GM21723 (cell line): ENCODE results near the gene WDR37.
"Not testable (repeated sequence)": the region's sequence is repeated elsewhere in the genome, so short reads cannot be mapped to it uniquely, and the experiment has no call there.

ENCODE experiments used
- ATAC-seq: cut with Tn5 transposase; IDR thresholded peaks from one replicate; pipeline ENCODE4 v1.9.1; 2021; ENCODE audit warnings: mild to moderate bottlenecking, moderate library complexity; ENCODE audit not compliant: unreplicated experiment

WDR37 gene

DNA sequence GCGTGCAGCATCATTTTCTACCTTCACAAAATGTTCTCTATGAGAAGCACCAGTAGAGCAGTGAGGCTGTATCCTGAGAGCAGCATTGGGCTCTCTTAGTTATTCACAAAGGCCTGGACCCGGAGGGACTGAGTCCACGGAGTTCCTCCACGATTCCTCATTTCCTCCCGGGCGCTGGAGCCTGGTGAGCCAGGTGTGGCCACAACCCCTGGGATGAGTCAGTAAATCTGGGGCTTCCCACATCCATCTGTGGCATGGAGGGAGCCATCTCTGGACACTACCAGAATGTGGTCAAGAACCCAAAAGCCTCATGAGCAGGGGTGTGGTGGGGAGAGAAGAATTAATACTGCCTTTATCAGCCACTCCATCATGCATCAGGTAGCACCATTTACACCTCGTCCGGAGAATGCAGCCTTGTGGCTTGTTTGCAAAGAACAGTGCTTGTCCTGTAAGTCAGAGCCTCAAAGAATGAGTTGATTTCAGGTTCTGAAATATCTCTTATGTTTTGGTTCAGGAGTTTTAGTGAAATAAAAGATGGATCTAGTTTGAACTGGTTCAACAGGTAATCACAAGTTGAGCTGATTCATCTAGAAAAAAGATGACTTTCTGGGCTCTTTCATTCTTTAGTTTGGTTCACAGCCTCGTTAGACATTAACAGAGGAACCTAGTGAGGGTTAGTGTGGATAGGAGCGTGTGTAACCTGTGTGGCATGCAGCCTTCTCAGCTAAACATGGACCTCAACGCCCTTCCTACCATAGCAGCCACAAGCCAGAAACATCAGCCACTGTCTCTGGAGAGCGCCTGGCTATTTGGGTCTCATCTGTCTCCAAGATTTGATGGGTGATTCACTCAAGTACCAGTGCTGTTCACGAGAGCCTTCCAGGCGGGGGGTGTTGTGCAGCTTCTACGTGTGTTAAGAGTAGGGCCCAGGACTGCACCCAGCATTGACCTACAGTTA is 95.2 kb downstream of the WDR37 start:
- no peak for ATAC-seq

DNA sequence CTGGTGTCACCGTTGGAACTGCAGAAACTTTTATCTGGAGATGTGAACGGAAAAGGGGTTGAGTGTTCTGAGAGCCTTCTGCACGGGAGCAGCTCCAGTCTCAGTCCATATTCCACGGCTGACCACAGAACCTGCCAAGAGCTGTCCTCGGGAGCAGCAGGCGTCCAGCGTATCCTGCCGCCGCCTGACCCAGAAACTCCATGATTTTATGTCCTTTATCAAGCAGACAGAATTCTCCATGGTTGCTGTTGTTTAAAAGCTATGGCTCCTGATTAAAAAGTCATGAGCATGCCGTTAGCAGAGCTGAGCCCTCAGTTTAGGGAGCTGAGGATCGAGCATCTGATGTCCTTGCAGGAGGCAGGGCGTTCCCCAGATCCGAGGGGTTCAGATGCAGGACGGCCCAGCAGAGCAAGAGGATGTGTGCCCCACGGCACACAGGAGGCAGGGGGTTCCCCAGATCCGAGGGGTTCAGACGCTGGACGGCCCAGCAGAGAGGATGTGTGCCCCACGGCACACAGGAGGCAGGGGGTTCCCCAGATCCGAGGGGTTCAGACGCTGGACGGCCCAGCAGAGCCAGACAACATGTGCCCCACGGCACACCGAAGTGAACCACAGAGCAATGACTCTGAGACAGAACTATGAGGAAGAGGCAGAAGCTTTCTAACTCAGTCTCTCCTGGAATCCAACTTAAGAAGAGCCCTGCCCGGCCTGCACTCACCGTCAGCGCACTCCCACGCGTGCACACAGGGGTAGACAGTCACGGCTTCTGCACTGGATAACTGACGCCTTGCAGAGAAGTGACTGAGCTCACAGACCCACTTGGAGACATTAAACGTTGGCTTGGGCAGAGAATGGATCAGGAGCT is 96.4 kb downstream of the WDR37 start:
- ATAC-seq: no peak

DNA sequence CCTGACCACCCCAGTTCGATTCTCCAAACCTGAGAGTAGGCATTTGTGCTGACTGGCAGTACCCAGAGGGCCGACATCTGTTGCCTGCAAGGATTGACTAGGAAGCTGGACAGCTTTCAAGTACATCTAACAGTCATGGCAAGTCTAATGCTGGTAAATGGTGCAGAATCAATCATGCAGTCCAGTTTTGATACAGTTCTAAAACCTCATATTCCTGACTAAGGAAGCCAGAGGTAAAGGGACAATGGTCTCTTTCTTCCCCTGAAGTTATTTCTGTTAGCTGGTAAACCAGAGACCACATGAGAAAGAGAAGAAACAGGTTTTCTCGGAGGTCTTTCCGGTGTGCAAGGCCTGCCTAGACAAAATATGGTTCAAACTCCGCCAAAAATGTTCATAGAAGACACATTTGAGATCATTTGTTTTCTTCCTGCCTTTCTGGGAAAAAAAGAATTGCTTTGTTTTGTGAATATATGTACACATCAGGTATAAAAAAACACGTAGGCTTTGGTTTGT is 97.1 kb downstream of the WDR37 start:
- ATAC-seq: no peak

DNA sequence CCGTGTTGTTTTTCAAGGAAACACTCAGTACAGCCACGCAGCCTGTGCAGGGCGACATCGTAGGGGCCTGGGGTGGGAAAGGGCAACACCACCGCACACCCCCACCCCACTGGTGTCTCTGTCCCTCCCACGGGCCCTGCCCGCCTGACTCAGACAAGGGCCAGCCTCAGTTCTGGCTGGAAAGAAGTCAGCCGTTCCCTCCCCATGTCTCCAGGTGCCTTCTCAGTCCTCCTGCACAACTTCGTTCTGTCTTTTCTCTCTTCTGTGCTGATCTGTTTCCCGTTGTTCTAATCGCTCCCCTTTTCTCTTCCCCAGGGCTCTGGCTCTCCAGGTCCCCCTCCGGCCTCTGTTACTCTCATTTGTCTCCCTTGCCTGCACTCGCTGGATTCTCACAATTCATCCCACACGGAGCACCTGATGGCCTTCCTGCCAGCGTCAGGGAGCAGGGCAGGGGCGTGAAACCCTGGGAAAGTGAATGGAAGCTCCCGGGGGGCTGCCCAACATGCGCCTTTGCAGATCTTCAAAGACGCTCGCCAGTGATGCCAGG is 97.7 kb downstream of the WDR37 start:
- no peak for ATAC-seq

DNA sequence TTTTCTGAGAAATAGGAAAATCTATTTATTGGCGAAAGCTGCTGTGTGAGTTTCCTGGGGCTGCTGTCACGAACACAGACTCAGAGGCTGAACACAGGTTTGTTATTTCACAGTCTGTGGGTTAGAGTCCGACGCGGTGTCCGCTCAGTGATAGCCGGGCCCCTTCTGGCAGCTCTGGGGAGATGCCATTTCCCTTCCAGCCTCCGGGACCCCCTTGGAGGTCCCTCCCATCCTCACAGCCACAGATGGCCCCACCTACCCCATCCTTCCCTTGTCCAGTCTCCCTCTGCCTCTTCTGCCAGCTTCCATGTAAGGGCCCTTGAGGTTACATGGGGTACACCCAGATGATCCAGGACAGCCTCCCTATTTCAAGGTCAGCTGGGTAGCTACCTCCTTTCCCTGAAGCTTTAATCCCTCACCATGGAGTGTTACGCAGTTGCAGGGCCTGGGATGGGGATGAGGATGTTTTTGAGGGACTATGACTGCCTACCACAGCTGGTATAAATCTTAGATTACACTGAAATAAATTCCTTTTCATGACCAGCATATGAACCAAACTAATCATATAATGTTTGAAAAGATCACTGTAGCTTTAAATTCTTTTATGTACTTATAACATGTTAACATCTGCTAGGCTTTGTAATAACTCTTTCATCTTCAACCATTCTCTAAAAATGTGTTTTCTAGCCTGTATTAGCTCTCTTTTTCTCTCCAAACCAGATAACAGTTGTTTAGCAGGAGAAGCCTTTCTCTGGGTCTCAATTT is 98.5 kb downstream of the WDR37 start:
- ATAC-seq: no peak

DNA sequence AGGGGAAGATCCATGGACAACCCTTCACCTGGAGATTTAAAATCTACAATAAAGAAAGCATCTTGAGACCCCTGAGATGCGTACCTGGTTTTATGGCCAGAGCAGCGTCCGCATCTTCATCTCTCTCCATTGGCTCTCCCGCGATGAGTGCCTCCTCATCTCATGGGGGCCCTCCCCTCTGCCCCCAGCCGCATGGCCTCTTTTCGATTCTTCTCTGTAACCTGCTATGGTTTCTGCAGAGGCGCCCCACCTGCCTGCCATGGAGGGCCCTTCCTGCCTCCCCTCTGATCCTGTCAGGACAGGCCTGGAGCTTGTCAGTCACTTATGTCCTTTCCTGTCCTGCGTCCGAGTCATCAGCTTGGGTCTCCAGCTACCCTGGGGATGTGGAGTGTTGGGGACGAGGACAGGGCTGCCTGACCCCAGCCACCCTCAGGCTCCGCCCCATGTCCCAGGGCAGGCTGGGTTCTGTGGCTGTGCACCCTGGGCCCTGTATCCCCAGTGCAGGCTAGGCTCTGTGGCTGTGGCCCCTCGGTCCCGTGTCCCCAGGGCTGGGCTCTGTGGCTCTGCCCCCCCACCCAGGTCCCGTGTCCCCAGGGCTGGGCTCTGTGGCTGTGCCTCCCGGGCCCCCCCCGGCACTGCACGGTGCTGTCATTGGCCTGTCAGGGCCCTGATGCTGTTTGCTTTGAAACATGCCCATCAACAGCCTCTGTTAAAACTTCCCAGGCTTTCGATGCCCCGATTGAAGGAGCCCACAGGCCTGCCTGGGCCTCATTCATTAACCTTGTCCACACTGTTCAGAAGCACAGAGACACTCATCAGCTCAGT is 99.8 kb downstream of the WDR37 start:
- no peak for ATAC-seq

DNA sequence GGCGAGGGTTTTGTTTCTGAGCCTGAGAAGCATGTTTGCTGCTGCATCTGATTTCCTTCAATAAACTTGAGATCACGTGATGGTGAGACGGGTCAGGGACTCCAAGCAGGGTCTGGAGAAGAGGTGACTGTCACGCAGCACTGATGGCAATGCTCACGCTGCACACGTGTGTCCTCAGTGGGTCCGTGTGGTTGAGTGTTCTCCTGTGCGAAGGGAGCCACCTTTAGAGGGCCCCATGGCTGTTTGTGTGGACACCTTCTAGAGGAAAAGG is 100.4 kb downstream of the WDR37 start:
- no peak for ATAC-seq

DNA sequence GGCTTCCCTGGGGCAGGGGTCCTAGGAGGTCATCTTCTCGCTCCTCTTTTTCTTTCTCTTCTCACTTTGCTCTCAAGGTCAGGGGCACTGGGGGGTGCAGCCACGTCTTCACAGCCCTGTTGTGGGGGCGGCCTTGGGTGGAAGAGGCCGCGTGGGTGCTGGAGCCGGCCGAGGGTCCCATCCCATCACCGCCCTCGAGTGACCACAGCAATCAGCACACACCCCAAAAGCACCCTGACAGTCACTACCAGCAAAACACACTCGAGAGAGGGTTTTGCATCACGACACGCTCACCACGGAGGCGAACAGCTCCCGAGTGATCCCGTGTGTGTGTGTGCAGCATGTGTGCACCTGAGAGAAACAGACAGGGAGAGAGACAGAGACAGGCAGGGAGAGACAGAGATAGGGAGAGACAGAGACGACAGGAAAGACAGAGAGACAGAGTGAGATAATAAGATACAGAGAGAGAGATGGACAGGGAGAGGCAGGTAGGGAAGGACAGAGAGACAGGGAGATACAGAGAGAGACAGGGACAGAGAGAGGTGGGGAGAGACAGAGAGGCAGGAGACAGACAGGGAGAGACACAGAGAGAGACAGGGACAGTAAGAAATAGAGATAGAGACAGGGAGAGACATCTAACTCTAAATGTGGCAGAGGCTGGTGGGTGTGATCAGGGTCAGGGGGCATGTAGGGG is 100.9 kb downstream of the WDR37 start:
- ATAC-seq: no peak

DNA sequence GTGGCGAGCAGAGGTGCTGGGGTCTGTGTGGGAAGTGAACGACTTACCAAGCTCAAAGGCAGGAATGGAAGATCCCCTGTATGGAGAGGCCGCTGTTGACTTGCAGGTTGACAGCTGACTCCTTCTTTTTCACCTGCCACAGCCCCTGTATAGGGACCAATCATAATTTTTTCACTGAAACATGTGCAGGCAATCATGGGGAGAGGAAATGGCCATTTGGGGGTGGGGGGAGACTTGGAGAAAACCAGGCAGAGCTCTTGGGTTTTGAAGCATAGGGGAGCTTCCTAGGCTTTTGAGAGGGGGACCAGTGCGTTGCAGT is 101.4 kb downstream of the WDR37 start:
- ATAC-seq: no peak

DNA sequence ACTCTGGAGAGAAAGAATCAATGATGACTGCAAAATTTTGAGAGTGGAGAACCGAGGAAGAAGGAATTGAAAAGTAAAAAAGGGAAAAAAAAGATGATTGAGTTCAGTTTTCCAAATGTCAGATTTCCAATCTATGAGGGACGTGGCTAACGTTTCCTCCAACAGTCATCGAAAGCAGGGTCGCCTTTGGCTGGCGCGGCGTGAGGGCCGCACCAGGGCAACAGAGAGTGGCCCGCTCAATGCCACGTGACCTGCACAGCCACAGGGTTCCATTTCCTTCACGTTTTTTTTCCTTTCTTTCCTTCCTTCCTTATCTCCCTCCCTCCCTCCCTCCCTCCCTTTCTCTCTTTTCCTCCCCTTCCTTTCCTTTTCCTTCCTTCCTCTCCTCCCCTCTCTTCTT is 101.9 kb downstream of the WDR37 start:
- ATAC-seq: no peak

DNA sequence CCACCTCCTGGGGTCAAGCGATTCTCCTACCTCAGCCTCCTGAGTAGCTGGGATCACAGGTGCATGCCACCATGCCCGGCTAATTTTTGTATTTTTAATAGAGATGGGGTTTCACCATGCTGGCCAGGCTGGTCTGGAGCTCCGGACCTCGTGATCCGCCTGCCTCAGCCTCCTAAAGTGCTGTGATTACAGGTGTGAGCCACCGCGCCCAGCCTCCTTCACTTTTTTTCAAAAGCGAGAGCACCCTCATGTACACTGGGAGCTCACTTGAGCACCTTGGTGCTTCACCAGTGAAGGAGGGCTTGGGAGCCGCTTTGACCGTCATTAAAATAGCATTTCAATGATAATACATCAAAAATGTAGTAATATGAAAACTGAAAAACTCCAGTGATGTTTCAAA is 102.4 kb downstream of the WDR37 start:
- not testable (repeated sequence) for ATAC-seq

DNA sequence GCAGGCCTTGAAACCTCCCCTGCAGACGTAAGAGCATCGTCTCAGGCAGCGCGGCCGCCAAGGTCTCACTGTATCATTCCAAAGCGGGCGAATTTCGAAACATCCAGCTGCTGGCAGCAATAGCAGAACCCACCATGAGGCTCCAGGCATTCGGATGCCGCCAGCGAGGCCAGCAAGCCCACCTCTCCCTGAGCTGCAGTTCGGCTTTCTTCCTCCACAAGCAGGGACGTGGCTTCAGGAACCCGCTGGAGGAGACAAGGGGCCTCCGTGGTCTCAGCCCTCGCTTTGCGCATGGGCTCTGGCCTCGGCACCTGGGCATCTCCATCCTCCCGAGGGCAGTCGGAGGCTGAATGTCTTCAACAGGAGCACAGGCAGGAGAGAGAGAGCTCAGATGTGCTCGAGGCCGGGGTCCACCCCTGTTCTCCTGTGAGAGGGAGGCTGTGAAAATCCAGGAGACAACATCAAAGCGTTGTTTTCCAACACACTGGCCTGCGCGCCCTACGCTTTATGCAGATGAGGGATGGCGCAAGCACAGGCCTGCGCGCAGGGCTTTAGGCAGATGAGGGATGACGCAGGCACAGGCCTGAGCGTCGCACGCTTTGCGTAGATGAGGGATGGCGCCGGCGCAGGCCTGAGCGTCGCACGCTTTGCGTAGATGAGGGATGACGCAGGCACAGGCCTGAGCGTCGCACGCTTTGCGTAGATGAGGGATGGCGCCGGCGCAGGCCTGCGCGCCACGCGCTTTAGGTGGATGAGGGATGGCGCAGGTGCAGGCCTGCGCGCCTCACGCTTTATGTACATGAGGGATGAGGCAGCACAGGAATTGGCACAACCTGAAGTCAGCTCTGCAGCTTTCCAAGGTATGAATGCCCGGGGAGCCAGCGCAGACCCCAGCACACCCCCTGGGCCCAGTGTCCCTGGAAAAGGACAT is 103.2 kb downstream of the WDR37 start:
- ATAC-seq: no peak

DNA sequence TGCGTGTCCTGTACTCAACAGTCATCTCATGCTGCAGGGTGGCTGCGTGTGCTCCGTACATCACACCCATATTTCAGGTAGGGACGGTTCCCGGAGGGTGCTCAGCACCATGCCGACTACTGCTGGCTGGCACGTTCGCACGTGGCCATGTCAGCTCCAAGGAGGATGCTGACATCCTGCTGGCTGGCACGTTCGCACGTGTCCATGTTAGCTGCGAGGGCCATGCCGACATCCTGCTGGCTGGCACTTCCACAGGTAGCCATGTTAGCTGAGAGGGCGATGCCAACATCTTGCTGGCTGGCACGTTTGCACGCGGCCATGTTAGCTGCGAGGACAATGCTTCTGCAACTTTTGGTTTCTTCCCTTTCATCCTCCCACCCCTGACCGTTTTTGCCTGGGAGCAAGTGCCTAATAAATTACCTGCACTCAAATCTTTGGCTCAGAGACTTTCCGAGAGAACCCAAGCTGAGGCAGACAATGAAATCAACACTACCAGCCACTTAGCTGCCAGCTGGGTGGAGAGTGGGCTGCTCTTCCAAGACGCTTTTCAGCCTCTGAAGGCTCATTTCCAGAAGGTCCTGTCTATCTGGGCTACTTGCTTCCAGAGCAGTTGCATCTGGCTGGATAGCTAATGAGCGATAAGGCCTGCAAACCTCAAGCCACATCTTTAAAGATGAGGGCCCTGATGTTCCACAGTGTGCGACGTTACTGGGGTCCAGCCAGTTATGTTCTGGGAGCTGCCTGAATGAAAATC is 104.6 kb downstream of the WDR37 start:
- ATAC-seq: no peak

DNA sequence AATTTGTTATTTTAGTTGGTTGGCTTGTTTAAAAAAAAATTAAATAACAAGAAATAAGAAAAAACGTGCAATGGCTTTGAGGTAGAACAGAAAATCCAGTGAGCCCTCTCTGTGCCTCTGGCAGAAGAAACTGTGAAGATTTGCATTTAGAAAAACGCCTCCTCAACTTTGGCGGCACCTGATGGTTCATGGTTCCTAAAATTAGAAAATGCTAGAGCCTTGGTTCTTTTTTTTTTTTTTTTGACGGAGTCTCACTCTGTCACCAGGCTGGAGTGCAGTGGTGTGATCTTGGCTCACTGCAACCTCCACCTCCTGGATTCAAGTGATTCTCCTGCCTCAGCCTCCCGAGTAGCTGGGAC is 105.1 kb downstream of the WDR37 start:
- ATAC-seq: peak; percentile 71

DNA sequence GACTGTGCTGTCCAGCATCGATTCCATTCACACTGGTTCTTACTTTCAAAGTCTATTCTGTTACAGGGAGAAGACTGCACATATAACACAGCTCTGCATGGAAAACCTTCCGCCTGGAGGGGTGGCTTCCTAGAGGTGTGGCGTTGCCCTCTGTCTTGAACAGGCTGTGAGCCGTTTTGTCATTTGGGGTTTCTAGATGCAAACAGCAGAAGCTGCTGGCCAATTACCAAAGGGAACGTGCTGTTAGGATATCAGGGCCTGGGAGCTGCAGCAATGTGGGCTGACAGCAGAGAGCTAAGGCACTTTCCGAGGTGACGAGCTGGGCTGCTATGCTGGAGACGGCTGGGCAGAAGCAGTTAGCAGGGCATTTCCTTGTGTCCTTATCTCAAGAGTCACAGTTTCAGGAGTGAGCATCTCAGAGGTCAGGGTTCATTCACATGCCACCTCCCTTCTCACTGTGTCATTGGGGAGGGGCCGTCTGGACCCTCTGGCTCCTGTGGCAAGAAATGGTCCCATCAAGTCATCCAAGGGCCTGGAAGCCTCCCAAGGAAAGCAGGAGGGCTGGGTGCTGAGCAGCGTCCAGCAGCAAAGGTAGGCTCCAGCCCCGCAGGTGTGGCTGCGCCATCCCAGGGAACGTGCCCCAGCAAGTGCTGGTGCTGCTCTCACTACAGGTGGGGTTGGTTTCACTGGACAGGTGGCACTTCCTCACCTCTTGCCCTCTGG is 106.5 kb downstream of the WDR37 start:
- ATAC-seq: no peak

DNA sequence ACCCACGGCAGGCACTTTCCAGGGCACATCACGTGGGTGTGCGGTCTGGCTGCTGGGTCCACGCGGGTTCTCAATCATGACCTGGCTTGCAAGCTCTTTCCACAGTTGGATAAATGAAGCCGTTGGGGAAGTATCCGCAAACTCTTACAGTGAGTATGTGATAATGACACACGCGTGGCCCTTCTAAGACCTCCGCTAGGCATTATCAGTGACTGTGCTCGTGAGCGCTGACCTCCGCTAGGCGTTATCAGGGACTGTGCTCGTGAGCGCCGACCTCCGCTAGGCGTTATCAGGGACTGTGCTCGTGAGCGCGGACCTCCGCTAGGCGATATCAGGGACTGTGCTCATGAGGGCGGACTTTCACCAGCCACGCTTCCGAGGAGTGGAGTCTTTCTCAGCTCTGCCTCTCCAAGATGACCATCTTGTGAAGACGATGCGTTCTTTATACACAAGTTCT is 107.0 kb downstream of the WDR37 start:
- ATAC-seq: no peak

DNA sequence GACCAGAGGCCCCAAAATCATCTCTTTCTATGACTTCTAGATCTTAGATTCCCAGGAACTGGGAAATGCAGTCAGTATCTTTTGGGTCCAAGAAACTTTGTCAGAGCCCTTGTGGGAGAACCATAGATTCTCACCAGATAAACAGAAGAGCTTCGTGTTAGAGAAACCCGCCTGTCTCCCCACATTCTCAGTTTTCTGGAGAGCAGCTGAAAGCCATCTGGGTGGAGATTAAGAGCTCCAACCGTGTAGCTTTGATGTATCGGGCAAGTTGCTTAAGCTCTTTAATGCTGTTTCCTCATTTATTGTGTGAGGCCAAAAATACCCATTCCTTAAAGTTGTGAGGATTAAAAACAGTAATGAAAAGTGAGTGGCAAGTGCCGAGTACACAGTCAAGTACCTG is 107.6 kb downstream of the WDR37 start:
- ATAC-seq: no peak
